NAMALWA (cell line): ENCODE results near the gene TBX18.

ENCODE experiments used
- DNase-seq: peaks from one replicate; pipeline ENCODE4 v3.0.0-alpha.2; 2015; ENCODE audit warnings: low spot score

Gene TBX18

DNA sequence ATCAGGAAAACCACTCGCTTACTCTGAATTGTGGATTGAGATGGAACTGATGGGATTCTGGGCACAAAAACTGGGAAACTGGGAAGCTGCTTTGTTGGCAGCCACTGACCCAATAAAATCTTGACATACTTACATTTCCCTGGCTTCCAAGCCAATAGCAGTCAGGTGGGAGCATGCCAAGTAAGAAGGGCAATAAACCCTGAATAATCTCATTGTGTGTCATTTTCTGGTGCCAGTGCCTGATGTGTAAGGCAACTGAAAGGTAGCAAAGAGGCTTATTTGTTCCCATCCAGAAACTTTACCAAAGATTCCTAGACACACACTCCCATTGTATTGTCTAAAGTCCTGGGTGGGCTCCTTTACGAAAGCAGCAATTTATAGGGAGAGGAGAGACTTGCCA is 93.2 kb downstream of the TBX18 start:
- no peak for DNase-seq

DNA sequence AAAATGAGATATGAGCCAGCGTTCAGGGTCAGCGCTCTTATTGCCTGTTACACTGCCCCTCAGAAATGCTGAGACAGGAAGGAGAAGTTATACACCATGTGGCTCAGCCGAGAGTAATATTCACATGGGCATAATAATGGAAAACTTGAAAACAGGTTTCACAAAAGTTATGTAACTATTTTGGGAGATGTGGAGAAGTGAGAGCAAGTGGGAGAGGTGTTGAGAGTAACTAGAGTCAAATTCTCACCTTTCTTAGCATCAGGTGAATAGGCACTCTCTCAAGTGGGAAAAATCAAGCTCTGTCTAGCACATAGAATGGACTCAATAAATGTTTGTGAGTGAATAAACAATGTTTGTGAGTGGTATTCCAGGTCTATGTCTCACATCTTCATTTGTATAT is 94.5 kb downstream of the TBX18 start:
- no peak for DNase-seq

DNA sequence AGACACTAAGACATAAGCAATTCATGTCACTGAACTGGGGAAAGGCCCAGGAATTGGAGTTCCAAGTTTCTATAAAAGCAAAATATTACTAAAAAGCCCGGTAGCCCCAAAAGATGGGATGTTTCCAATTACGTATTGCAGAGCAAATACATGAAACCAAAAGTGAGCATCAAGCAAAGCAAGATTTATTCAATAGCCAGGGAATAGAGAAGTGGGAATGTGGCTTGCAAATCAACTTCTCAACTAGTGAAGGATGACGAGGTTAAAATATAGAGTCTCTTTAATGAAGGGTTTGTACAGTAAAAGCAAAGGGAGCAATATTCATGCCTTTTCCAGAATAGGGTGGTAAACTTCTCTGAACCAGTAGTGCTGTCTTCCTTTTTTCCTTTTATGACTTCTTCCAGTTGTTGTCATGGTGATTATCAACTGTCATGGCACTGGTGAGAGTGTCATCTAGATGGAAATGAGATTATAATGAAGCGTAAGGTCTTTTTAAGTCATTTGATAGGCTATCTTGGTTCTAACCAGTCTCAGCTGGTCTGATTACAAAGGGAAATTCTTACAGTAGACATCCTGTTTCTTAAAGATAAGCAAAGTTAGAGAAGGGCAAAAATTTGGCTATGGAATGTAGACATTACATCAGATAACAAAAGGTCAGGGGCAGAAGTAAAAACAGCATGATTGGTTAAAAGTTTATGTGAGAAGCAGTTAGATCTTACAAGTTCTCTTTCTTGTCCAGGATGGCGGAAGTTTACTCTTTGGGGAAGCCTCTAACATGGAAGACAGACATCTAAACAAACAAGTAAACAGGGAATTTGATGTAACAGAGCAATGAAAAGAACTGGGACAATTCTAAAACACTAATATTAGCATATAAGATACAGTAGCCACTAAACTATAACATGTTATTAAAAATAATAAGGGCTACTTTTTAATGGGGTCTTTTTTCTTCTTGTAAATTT is 96.9 kb downstream of the TBX18 start:
- no peak for DNase-seq

DNA sequence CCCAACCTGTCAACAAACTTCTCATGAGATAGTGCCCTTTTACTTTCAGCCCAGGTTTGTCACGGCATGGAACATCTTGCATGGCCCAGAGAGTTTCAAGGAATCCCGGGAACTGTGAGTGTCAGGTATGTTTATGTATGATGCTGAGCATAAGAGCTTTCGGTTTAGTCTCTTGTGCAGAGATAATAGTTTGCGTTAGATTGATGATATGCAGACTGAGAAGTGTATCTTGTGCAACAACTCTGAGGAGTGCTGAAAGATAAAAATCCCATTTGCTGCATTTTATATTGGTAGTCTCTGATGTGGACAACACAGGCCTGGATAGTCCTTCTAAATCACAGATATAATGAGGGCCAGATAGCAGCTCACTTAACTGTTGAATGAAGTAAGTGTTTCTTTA is 99.0 kb downstream of the TBX18 start:
- no peak for DNase-seq

DNA sequence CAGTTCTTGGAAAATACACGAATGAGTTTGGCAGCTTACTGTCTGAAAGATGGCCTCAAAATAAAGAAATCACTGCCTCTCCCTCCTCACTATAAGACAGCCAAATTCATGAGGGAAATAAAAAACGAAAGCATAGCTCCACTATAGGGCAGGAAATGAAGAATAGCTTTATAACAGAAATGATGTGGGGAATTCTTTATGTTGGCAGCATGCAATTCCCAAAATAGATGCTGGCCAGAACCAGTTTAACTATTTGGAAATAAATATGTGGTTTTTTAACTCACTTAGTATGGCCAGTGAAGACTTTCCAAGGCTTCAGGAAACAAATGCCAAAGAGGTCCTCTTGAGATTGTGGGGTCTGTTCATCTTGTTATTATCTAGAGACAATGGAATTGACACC is 100.5 kb downstream of the TBX18 start:
- no peak for DNase-seq

DNA sequence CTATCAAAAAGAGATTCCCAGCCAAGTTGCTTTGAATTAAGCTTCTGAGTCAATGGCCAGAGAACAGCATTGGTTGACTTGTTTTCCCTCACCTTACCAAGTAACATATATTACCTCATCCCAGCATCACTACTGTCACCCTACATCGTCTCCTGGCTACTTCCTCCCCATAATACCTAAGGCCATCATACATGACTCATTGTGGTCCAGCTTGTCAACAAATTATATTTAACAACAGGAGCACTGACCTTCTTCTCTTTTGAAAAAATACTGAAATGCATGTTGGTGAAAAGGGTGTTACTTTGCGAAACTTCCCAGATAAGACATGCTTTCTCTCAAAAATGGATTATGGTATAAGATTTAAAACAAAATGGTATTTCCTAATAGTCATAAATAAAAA is 106.9 kb downstream of the TBX18 start:
- no peak for DNase-seq

DNA sequence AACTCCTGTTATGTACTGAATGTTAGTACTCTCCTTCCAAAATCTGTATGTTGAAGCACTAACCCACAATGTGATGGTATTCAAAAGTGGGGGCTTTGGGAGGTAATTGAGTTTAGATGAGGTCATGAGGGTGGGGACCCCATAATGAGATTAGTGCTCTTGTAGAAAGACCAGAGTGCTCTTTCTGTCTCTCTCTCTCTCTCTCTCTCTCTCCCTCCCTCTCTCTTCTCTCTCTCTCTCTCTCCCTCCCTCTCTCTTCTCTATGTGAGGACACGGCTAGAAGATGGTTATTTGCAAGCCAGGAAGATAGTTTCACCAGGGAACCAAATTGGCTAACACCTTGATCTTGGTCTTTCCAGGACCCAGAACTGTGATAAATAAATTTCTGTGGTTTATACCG is 107.4 kb downstream of the TBX18 start:
- DNase-seq, result no peak

DNA sequence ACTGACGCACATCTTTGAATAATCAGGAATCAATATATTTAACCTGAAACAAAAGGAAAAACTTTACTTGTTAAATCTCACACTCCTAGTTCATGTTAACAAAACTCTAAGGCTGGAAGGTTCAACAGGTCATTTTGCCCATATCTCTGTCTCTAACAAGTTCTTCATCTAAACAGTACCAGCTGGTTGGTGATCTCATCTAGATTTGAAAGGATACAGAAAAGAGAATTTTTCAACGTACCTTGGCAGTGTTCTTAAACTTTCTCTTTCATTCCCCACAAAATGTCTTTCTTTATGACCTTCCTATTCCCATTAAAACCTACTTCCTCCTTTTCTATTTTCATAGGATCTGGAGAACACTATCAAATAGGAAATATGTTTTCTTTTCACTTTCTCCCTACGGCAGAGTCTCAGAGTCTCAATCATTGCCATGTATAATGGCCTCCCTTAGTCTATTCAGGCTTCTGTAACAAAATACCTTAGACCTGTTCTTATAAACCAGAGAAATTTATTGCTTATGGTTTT is 111.3 kb downstream of the TBX18 start:
- no peak for DNase-seq

DNA sequence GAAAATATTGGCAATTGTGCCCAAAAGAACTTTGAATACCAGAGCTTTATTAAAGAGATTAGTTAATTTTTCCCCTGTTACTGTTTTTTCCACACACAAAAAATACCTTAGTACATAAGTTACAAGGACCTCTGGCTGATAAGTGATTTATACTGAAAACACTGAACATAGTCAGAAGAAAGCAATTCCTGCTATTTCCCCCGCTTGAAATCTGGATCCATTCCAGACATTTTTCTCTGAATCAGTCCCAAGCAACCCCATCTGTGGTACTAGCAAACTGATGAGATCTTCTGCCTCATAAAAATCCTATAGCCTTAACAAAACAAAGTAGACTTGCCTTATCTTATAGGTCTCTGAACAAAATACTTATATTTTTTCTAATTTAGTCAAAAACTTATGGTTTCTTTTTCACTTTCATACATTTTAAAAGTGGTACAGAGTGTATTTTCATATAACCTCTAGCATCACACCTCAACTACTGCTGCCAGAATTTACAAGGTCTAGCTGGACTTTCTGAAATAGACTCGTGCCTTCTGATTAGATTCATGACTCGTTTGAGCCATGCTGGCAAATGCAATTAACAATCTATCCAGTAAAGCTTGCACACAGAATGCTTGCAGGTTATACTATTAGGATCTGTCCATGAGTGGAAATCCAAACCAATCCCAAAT is 111.9 kb downstream of the TBX18 start:
- no peak for DNase-seq

DNA sequence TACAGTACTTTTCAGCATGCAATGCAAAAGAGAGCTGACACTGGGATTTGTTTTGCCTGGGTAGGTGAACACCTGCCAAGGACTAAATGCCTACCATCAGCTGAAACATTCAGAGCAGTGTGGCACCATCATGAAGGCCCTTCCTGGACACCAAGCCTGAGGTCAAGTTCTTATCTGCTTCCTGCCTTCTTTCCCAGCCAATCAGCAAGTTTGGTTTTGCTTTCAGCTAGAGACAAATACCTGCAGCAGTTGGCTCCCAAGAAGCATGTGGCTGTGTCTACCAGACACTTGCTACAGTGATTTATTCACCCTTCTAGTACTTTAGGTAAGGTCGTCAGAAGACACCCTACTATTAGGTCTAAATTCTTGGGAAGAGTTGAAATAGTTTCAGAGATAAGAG is 112.8 kb downstream of the TBX18 start:
- no peak for DNase-seq

DNA sequence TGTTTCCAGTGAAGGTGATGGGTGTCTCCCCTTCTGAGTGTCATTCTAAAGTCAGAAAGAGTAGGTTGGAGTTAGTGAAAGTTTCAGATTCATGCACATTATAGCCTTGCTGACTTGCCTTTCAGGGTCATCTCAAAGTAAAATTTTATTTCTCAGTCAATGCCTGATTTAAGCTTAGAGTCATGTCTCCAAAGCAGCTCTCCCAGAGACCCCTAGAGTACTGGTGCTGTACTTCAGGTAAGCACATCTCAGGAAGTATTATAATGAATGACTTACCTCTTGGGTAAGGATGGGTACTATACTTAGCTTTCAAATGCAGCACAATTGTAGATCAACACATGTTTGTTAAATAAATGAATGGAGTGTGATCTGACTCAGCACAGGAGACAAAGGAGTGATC is 116.0 kb downstream of the TBX18 start:
- DNase-seq, result no peak

DNA sequence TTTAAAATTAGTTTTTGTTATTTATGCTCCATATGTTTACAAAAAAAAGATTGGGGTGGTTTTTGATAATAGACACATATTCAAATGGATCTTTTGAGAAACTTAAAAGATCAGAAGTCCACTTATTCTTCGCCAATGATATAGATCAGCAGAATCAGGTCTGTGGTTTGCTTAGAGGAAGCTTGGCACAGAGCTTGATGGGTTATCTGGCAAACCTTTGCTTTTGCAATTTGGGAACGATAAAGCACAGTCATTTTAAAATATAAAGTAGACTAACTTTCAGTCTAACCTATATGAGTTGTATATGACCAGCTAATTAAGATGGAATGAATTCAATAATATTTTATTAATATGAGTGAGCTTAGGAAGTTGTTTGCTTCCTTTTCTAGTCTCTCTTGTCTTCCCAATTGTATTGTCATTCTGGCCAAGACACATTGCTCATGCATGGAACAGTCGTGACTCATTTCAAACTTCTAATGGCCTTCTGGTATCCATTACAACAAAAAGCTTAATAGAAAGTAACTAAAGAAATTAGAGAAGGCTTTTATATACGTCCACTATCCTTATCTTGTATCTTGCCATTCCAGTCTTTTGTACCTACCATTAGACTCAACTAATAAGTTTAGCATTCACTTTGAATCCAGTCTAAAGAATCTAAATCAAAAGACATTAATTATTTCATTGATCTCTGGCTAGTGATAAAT is 118.7 kb downstream of the TBX18 start:
- no peak for DNase-seq

DNA sequence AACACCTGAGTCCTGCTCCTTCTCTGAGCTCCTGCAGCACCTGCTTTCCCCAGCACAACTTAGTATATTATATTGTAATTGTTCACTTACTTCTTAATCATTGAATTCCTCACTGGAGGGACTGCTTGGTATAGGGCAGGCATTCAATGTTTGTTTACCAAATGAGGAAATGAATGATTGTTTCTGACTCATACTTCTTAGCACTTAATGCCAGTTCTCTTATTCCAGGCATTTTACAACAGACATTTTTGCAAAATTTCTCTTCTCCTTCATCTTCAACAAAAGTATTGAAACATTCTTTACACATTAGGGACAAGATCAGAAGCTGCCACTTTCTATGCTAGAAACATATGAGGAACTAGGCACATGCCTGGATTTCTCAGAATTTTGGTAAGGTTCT is 119.4 kb downstream of the TBX18 start:
- no peak for DNase-seq

DNA sequence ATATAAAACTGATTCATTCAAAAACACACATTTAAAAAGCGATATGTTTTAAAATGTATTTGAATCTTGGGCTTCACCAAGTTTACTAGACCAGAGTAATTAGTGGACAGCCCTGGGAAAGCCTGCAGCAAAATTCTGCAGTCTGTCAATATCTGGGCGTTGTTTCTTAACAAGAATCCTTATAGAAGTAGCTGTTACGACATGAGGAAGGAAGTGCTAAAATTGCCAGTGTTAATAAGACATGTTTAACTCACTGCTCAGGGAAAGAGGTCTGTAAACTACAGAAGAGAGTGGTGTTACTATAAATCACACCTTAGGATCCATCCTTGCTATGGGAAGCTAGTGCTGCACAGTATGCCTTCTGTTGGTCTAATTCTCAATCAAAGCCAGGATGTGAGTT is 120.6 kb downstream of the TBX18 start:
- no peak for DNase-seq

DNA sequence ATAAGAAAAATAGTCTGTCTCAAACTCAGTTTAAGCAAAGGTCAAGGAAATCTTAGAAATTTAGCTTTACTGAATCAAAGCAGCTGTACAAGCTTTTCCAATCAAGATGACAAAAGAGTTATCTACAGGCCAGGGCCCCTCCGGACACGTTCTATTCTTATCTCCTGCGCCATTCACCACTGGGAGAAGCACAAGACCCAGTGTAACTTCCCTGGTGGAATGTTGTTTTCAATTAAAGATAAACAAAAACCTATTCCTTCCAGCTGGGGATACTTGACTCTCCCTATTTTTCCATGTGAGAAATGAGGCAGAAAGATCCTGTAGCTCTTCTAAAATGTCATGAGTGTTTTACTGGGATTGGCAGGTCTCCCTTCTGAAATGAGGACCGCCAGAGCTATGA is 123.3 kb downstream of the TBX18 start:
- no peak for DNase-seq

DNA sequence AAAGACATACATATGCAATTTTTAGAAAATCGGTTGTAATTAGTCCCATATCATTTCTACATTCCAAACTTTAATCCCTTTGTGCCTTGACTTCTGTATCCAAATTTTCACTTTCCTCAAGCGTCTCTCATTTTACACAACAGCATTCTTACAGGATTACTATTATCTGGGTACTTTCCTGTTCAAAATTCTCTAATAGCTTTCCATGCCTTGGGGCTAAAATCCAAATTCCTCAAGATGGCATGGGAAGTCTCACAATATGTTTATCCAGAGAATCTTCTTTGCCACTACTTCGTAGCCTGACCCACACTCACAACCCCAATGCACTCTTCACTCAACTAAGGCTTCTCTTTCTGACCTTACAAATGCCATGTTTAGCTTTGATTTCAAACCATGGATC is 125.0 kb downstream of the TBX18 start:
- no peak for DNase-seq

DNA sequence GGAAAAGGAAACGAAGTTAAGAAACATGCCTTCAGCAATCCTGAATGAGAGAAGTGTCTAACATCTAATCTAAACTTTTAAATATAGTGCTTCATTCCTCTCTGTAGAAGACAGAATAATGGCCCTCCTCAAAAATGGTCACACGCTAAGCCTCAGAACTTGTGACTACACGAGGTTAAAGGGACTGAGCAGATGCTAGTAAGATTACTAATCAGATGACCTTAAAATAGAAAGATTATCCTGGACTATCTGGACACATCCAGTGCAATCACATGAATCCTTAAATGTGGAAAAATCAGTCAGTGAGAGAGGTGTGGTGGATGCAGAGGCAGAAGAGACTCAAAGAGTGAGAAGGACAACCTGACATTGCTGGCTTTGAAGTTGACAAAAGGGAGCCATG is 126.1 kb downstream of the TBX18 start:
- no peak for DNase-seq
